Testis (tissue), 2 donors: ENCODE results near the gene SCO1.
A peak's percentile ranks its signal among the peaks of the same experiment; 100 is the strongest.

Source experiments
- POLR2A ChIP-seq: fragments of 450-650 bp; IDR thresholded peaks from one replicate; pipeline ENCODE4 v1.6.1; 2017; ENCODE audit warnings: antibody characterized with exemption, mild to moderate bottlenecking, moderate library complexity
- TF ChIP-seq, protein P1 (sequence below), 3 experiments: fragments of 450-650 bp in 2 of 3; fragments of 200-600 bp in 1 of 3; sonication (generic) in 1 of 3; IDR thresholded peaks; one replicate each; pipeline ENCODE4 v1.5.1; 2016 to 2019; ENCODE audit warnings: antibody characterized with exemption in 3 of 3, mild to moderate bottlenecking in 2 of 3, moderate library complexity in 1 of 3

DNA sequence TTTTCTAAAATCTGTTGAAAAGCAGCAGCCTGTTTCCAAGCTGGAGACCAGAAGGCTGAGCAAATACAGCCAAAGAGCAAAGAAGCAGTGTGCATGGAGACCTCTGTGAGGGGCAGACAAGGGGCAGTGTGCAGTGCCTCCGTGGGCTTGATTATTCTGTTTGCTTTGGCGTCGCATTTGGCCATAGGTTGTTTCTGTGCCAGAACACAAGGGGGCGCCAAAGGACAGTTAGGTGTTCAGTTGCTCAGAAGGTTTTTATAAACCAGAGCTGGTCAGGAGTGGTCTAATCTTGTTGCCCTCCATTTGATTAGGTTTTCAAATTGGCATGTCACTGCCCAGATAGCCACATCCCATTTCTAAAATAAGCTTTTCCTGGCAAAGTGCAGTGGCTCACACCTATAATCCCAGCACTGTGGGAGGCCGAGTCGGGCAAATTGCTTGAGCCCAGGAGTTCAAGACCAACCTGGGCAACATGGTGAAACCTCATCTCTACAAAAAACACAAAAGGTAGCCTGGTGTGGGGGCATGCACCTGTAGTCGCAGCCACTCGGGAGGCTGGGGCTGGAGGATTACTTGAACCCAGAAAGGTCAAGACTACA is 50.8 kb downstream of the SCO1 start:
- TF ChIP-seq, protein P1, sequence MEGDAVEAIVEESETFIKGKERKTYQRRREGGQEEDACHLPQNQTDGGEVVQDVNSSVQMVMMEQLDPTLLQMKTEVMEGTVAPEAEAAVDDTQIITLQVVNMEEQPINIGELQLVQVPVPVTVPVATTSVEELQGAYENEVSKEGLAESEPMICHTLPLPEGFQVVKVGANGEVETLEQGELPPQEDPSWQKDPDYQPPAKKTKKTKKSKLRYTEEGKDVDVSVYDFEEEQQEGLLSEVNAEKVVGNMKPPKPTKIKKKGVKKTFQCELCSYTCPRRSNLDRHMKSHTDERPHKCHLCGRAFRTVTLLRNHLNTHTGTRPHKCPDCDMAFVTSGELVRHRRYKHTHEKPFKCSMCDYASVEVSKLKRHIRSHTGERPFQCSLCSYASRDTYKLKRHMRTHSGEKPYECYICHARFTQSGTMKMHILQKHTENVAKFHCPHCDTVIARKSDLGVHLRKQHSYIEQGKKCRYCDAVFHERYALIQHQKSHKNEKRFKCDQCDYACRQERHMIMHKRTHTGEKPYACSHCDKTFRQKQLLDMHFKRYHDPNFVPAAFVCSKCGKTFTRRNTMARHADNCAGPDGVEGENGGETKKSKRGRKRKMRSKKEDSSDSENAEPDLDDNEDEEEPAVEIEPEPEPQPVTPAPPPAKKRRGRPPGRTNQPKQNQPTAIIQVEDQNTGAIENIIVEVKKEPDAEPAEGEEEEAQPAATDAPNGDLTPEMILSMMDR (IDR thresholded peaks at IDR 0.05) = peak; percentile 46 to 85 (median 84)
- TF ChIP-seq POLR2A = no peak
